GM23338 (cell line): Measurements from ENCODE around the gene PTBP3. TPM values are rescaled to one million over a fixed set of nuclear protein-coding genes. Genes with fewer than 3 reads are reported as not detected.

ENCODE experiments used
- ATAC-seq: fragments of 200-7000 bp; cut with Tn5 transposase; 3 replicates; pipeline ENCODE4 v1.9.1; 2020
- DNase-seq: peaks from one replicate; pipeline ENCODE4 v3.0.0-alpha.2; 2015; ENCODE audit warnings: low spot score
- H2AFZ ChIP-seq: fragments of 200-600 bp; sonication (generic); 2 replicates; pipeline ENCODE4 v1.8.0; 2016; ENCODE audit warnings: antibody characterized with exemption, mild to moderate bottlenecking, moderate library complexity
- H3F3A ChIP-seq: fragments of 200-600 bp; sonication (generic); replicated peaks from 2 replicates; pipeline ENCODE4 v1.8.0; 2017; ENCODE audit warnings: antibody characterized with exemption, mixed run types, low read depth
- H3K27ac ChIP-seq: fragments of 200-600 bp; sonication (generic); 2 replicates; pipeline ENCODE4 v1.6.1; 2016; ENCODE audit warnings: low read depth
- H3K27me3 ChIP-seq: fragments of 200-600 bp; sonication (generic); 2 replicates; pipeline ENCODE4 v1.8.0; 2016; ENCODE audit warnings: mild to moderate bottlenecking, mixed run types, moderate library complexity; ENCODE audit not compliant: insufficient read depth
- H3K36me3 ChIP-seq: fragments of 200-600 bp; sonication (generic); 2 replicates; pipeline ENCODE4 v1.8.0; 2016; ENCODE audit warnings: mild to moderate bottlenecking; ENCODE audit not compliant: insufficient read depth
- H3K4me1 ChIP-seq: fragments of 200-600 bp; sonication (generic); 2 replicates; pipeline ENCODE4 v1.8.0; 2016; ENCODE audit warnings: mild to moderate bottlenecking, moderate library complexity; ENCODE audit not compliant: insufficient read depth
- H3K4me2 ChIP-seq: fragments of 200-600 bp; sonication (generic); 2 replicates; pipeline ENCODE4 v1.7.1; 2017; ENCODE audit warnings: mixed run types
- H3K4me3 ChIP-seq: fragments of 200-600 bp; sonication (generic); 2 replicates; pipeline ENCODE4 v1.6.1; 2016; ENCODE audit warnings: mixed run types
- H3K79me2 ChIP-seq: fragments of 200-600 bp; sonication (generic); replicated peaks from 2 replicates; pipeline ENCODE4 v1.8.0; 2017; ENCODE audit warnings: mild to moderate bottlenecking; ENCODE audit not compliant: insufficient read depth
- H3K9me2 ChIP-seq: fragments of 200-600 bp; sonication (generic); 2 replicates; pipeline ENCODE4 v1.8.0; 2017; ENCODE audit not compliant: insufficient read depth
- H4K20me1 ChIP-seq: fragments of 200-600 bp; sonication (generic); replicated peaks from 2 replicates; pipeline ENCODE4 v1.8.0; 2017; ENCODE audit warnings: mild to moderate bottlenecking; ENCODE audit not compliant: insufficient read depth
- H3K27ac Mint-ChIP-seq: 2 replicates; pipeline ENCODE4 v1.8.0; 2020; ENCODE audit warnings: inconsistent platforms, mild to moderate bottlenecking, moderate library complexity, mixed read lengths
- H3K27me3 Mint-ChIP-seq: 3 replicates; pipeline ENCODE4 v1.8.0; 2022; ENCODE audit warnings: low read depth, mild to moderate bottlenecking, moderate library complexity, mixed read lengths, inconsistent platforms; ENCODE audit not compliant: insufficient read depth, poor library complexity
- H3K36me3 Mint-ChIP-seq: 3 replicates; pipeline ENCODE4 v1.8.0; 2021; ENCODE audit warnings: low read depth, mild to moderate bottlenecking, inconsistent platforms, moderate library complexity, mixed read lengths
- H3K4me1 Mint-ChIP-seq: 3 replicates; pipeline ENCODE4 v1.8.0; 2020; ENCODE audit warnings: mild to moderate bottlenecking, inconsistent platforms, mixed read lengths
- H3K4me3 Mint-ChIP-seq: 3 replicates; pipeline ENCODE4 v1.8.0; 2021; ENCODE audit warnings: moderate library complexity, mild to moderate bottlenecking, inconsistent platforms, mixed read lengths
- H3K9me3 Mint-ChIP-seq: 3 replicates; pipeline ENCODE4 v1.8.0; 2020; ENCODE audit warnings: moderate library complexity, mild to moderate bottlenecking, inconsistent platforms, mixed read lengths
- CREB1 ChIP-seq: fragments of 250-450 bp; sonication (Bioruptor Pico); IDR thresholded peaks from 2 replicates; pipeline ENCODE4 v1.5.0; 2020; ENCODE audit warnings: low read depth, mild to moderate bottlenecking, moderate library complexity
- EZH2 ChIP-seq: fragments of 200-600 bp; sonication (generic); IDR thresholded peaks from one replicate; pipeline ENCODE4 v1.8.0; 2017; ENCODE audit warnings: antibody characterized with exemption, mild to moderate bottlenecking, low read depth; ENCODE audit not compliant: unreplicated experiment
- JUNB ChIP-seq: IDR thresholded peaks from one replicate; pipeline ENCODE4 v1.6.1; 2016; ENCODE audit warnings: antibody characterized with exemption; ENCODE audit not compliant: unreplicated experiment
- NANOG ChIP-seq: IDR thresholded peaks from 2 replicates; pipeline ENCODE4 v1.6.1; 2016; ENCODE audit warnings: antibody characterized with exemption, borderline replicate concordance
- POLR2AphosphoS5 ChIP-seq: IDR thresholded peaks from 2 replicates; pipeline ENCODE4 v1.6.1; 2016; ENCODE audit warnings: antibody characterized with exemption, low read depth
- STAT1 ChIP-seq: IDR thresholded peaks from one replicate; pipeline ENCODE4 v1.6.1; 2016; ENCODE audit warnings: antibody characterized with exemption; ENCODE audit not compliant: unreplicated experiment
- ZNF114 ChIP-seq: fragments of 250-450 bp; sonication (Bioruptor Pico); IDR thresholded peaks from 2 replicates; pipeline ENCODE4 v1.5.0; 2020; ENCODE audit warnings: mild to moderate bottlenecking, moderate library complexity
- ZNF331 ChIP-seq: fragments of 250-450 bp; sonication (Bioruptor Pico); IDR thresholded peaks from 2 replicates; pipeline ENCODE4 v1.5.0; 2020; ENCODE audit warnings: low read depth, mild to moderate bottlenecking, moderate library complexity
- polyA plus RNA-seq: library from polyadenylated mRNA; unstranded; fragments of >200 nt; fragmentation: Nextera tagmentation; extraction: Ambion mirVana; gene quantifications from 2 replicates; pipeline ENCODE4 v1.2.1, GENCODE V29; 2016
- total RNA-seq: library from RNA; depleted of rRNA; stranded (reverse); fragments of >200 nt; shearing (Covaris generic); gene quantifications from 2 replicates; pipeline ENCODE4 v1.2.3, GENCODE V29; 2014
- TF ChIP-seq, protein P1 (sequence below): fragments of 250-450 bp; sonication (Bioruptor Pico); IDR thresholded peaks from 2 replicates; pipeline ENCODE4 v1.5.0; 2020; ENCODE audit warnings: mild to moderate bottlenecking, moderate library complexity
- TF ChIP-seq, protein P2 (sequence below): IDR thresholded peaks from 2 replicates; pipeline ENCODE4 v1.6.1; 2016; ENCODE audit warnings: antibody characterized with exemption
- TF ChIP-seq, protein P3 (sequence below), 2 experiments: fragments of 200-600 bp in 1 of 2; sonication (generic) in 1 of 2; conservative IDR thresholded peaks; 2 replicates each; pipeline versions ENCODE4 v1.5.1 to v1.6.1; 2016 to 2017; ENCODE audit warnings: antibody characterized with exemption in 2 of 2, low read depth in 2 of 2, mild to moderate bottlenecking in 2 of 2, moderate library complexity in 1 of 2
- TF ChIP-seq, protein P4 (sequence below): IDR thresholded peaks from one replicate; pipeline ENCODE4 v1.6.1; 2018; ENCODE audit warnings: antibody characterized with exemption; ENCODE audit not compliant: unreplicated experiment

Gene PTBP3
- total and polyA plus RNA-seq, 2 experiments from 2014 or later: 20.0 to 92.9 TPM

DNA sequence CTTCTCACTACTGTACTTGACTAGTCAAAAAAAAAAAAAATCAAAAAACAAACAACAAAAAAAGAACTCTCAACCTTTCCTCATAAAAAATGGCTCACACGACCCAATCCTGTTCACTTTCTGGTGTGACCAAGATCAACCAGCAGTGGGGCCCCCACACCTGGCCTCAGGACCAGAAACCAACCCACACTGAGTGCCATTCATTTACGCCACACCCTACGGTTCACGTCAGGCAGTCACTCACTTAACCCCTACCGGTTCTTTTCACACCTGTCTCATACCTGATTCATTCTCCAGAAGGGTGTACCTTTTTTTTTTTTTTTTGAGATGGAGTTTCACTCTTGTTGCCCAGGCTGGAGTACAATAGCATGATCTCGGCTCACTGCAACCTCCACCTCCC, 164.1 kb downstream of the PTBP3 start (continued):
- TF ChIP-seq, protein P1, sequence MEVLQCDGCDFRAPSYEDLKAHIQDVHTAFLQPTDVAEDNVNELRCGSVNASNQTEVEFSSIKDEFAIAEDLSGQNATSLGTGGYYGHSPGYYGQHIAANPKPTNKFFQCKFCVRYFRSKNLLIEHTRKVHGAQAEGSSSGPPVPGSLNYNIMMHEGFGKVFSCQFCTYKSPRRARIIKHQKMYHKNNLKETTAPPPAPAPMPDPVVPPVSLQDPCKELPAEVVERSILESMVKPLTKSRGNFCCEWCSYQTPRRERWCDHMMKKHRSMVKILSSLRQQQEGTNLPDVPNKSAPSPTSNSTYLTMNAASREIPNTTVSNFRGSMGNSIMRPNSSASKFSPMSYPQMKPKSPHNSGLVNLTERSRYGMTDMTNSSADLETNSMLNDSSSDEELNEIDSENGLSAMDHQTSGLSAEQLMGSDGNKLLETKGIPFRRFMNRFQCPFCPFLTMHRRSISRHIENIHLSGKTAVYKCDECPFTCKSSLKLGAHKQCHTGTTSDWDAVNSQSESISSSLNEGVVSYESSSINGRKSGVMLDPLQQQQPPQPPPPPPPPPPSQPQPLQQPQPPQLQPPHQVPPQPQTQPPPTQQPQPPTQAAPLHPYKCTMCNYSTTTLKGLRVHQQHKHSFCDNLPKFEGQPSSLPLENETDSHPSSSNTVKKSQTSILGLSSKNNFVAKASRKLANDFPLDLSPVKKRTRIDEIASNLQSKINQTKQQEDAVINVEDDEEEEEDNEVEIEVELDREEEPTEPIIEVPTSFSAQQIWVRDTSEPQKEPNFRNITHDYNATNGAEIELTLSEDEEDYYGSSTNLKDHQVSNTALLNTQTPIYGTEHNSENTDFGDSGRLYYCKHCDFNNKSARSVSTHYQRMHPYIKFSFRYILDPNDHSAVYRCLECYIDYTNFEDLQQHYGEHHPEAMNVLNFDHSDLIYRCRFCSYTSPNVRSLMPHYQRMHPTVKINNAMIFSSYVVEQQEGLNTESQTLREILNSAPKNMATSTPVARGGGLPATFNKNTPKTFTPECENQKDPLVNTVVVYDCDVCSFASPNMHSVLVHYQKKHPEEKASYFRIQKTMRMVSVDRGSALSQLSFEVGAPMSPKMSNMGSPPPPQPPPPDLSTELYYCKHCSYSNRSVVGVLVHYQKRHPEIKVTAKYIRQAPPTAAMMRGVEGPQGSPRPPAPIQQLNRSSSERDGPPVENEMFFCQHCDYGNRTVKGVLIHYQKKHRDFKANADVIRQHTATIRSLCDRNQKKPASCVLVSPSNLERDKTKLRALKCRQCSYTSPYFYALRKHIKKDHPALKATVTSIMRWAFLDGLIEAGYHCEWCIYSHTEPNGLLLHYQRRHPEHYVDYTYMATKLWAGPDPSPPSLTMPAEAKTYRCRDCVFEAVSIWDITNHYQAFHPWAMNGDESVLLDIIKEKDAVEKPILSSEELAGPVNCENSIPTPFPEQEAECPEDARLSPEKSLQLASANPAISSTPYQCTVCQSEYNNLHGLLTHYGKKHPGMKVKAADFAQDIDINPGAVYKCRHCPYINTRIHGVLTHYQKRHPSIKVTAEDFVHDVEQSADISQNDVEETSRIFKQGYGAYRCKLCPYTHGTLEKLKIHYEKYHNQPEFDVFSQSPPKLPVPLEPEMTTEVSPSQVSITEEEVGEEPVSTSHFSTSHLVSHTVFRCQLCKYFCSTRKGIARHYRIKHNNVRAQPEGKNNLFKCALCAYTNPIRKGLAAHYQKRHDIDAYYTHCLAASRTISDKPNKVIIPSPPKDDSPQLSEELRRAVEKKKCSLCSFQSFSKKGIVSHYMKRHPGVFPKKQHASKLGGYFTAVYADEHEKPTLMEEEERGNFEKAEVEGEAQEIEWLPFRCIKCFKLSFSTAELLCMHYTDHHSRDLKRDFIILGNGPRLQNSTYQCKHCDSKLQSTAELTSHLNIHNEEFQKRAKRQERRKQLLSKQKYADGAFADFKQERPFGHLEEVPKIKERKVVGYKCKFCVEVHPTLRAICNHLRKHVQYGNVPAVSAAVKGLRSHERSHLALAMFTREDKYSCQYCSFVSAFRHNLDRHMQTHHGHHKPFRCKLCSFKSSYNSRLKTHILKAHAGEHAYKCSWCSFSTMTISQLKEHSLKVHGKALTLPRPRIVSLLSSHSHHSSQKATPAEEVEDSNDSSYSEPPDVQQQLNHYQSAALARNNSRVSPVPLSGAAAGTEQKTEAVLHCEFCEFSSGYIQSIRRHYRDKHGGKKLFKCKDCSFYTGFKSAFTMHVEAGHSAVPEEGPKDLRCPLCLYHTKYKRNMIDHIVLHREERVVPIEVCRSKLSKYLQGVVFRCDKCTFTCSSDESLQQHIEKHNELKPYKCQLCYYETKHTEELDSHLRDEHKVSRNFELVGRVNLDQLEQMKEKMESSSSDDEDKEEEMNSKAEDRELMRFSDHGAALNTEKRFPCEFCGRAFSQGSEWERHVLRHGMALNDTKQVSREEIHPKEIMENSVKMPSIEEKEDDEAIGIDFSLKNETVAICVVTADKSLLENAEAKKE: no peak
- TF ChIP-seq, protein P2, sequence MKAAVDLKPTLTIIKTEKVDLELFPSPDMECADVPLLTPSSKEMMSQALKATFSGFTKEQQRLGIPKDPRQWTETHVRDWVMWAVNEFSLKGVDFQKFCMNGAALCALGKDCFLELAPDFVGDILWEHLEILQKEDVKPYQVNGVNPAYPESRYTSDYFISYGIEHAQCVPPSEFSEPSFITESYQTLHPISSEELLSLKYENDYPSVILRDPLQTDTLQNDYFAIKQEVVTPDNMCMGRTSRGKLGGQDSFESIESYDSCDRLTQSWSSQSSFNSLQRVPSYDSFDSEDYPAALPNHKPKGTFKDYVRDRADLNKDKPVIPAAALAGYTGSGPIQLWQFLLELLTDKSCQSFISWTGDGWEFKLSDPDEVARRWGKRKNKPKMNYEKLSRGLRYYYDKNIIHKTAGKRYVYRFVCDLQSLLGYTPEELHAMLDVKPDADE: no peak

DNA sequence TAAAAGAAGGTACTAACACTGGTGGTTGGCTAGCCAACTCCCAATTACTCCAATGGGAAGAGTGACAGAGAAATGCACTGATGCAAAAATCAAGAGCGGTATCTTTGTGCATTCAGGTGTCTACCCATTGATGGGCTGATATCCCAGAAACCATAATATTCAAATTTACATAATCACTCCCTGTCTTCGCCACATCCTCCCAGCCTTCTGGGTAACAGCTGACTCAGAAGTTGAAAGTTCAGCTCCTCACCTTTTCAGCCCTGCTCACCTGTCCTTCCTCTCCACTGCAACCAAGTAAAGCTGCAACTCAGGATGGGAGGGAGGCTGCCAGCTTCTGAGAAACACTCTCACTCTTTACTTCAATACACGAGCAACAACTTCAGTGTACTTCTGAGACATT, 165.2 kb downstream of the PTBP3 start:
- no peak for ATAC-seq
- no peak overlapping the region for H3K4me3 Mint-ChIP-seq
- peaks cover 6% of the 10 kb centered on the region for H3K27me3 Mint-ChIP-seq
- Histone ChIP-seq H3K27ac (no peak overlapping the region), H3K4me1 (peaks cover 9% of the 10 kb centered on the region), H3F3A (0 out of 2 replicates have a peak, but pooled peaks cover 5% of the 10 kb centered on the region), H3K4me2 (no peak overlapping the region), H4K20me1 (no peaks in the 10 kb centered on the region), H3K27me3 (peaks cover 1% of the 10 kb centered on the region; the same call in 1 of the 2 replicates), H2AFZ (no peak overlapping the region), H3K79me2 (no peaks in the 10 kb centered on the region), H3K36me3 (no peaks in the 10 kb centered on the region), H3K4me3 (no peak overlapping the region), H3K9me2 (0 out of 2 replicates have a peak, but pooled peaks cover 7% of the 10 kb centered on the region)
- no peaks in the 10 kb centered on the region for H3K9me3 Mint-ChIP-seq
- H3K36me3 Mint-ChIP-seq: no peaks in the 10 kb centered on the region
- no peak for DNase-seq
- no peak overlapping the region for H3K27ac Mint-ChIP-seq
- peaks cover 44% of the 10 kb centered on the region for H3K4me1 Mint-ChIP-seq
- TF ChIP-seq STAT1 (no peak), EZH2 (no peak), POLR2AphosphoS5 (no peak), ZNF114 (CRISPR knock-in tag) (no peak), NANOG (no peak), CREB1 (no peak), JUNB (no peak), ZNF331 (CRISPR knock-in tag) (no peak)
- TF ChIP-seq, protein P2: no peak
- TF ChIP-seq, protein P3, sequence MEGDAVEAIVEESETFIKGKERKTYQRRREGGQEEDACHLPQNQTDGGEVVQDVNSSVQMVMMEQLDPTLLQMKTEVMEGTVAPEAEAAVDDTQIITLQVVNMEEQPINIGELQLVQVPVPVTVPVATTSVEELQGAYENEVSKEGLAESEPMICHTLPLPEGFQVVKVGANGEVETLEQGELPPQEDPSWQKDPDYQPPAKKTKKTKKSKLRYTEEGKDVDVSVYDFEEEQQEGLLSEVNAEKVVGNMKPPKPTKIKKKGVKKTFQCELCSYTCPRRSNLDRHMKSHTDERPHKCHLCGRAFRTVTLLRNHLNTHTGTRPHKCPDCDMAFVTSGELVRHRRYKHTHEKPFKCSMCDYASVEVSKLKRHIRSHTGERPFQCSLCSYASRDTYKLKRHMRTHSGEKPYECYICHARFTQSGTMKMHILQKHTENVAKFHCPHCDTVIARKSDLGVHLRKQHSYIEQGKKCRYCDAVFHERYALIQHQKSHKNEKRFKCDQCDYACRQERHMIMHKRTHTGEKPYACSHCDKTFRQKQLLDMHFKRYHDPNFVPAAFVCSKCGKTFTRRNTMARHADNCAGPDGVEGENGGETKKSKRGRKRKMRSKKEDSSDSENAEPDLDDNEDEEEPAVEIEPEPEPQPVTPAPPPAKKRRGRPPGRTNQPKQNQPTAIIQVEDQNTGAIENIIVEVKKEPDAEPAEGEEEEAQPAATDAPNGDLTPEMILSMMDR (conservative IDR thresholded peaks at IDR 0.05; ENCODE audit: low read depth in 2 of 2): no peak
- TF ChIP-seq, protein P4, sequence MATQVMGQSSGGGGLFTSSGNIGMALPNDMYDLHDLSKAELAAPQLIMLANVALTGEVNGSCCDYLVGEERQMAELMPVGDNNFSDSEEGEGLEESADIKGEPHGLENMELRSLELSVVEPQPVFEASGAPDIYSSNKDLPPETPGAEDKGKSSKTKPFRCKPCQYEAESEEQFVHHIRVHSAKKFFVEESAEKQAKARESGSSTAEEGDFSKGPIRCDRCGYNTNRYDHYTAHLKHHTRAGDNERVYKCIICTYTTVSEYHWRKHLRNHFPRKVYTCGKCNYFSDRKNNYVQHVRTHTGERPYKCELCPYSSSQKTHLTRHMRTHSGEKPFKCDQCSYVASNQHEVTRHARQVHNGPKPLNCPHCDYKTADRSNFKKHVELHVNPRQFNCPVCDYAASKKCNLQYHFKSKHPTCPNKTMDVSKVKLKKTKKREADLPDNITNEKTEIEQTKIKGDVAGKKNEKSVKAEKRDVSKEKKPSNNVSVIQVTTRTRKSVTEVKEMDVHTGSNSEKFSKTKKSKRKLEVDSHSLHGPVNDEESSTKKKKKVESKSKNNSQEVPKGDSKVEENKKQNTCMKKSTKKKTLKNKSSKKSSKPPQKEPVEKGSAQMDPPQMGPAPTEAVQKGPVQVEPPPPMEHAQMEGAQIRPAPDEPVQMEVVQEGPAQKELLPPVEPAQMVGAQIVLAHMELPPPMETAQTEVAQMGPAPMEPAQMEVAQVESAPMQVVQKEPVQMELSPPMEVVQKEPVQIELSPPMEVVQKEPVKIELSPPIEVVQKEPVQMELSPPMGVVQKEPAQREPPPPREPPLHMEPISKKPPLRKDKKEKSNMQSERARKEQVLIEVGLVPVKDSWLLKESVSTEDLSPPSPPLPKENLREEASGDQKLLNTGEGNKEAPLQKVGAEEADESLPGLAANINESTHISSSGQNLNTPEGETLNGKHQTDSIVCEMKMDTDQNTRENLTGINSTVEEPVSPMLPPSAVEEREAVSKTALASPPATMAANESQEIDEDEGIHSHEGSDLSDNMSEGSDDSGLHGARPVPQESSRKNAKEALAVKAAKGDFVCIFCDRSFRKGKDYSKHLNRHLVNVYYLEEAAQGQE: no peak
